Stimulated activated CD4-positive, alpha-beta T cell treated with anti-CD3 and anti-CD28 coated beads, TNF-alpha, amount 100 ng/mL, for 4 hours (primary cell): ENCODE data around the gene NMB.

Source experiments
- DNase-seq, 3 experiments: peaks; one replicate each; pipeline ENCODE4 v3.0.0-alpha.2; 2020; ENCODE audit warnings: low read depth in 3 of 3

The NMB gene

GRCh38 chr15:84616235-84616634, 41.8 kb downstream of the NMB start:
- no peak for DNase-seq

GRCh38 chr15:84611631-84612030, 46.4 kb downstream of the NMB start:
- no peak for DNase-seq

- no peak for DNase-seq
Observed at GRCh38 chr15:84609818-84610525, 48.0 kb downstream of the NMB start.

- DNase-seq, result no peak
Observed at GRCh38 chr15:84608707-84609284, 49.2 kb downstream of the NMB start.

GRCh38 chr15:84606653-84607120, 51.3 kb downstream of the NMB start:
- no peak for DNase-seq

GRCh38 chr15:84605554-84605882, 52.5 kb downstream of the NMB start:
- DNase-seq, result no peak
